BJ (cell line): Measurements from ENCODE around the gene GPR160. TPM values are rescaled to one million over a fixed set of nuclear protein-coding genes. Genes with fewer than 3 reads are reported as not detected.

Experiments used
- CTCF ChIA-PET: fragments of 350-600 bp; formaldehyde crosslinking; extraction: SDS; loops from one replicate; lab custom pipeline; 2021; ENCODE audit warnings: antibody characterized with exemption, inconsistent platforms; lab: Yijun Ruan, JAX
- POLR2A ChIA-PET: fragments of 300-600 bp; sonication (Branson Sonifier 250); formaldehyde crosslinking; extraction: SDS; loops from one replicate; lab custom pipeline; 2021; ENCODE audit warnings: antibody characterized with exemption; lab: Charles Lee
- DNase-seq: peaks from one replicate; pipeline ENCODE4 v3.0.0-alpha.2; 2011; ENCODE audit warnings: low read depth
- H3K27me3 ChIP-seq: 2 replicates; pipeline ENCODE4 v1.6.0; 2011; ENCODE audit warnings: low read length; ENCODE audit not compliant: control insufficient read depth, insufficient read depth
- H3K36me3 ChIP-seq: 2 replicates; pipeline ENCODE4 v1.5.1; 2011; ENCODE audit warnings: low read length; ENCODE audit not compliant: control insufficient read depth, insufficient read depth
- H3K4me3 ChIP-seq: 2 replicates; pipeline ENCODE4 v1.5.1; 2011; ENCODE audit warnings: low read depth, mild to moderate bottlenecking, control low read depth, low read length
- CTCF ChIP-seq: IDR thresholded peaks from 2 replicates; pipeline ENCODE4 v1.5.1; 2011; ENCODE audit warnings: low read depth, mild to moderate bottlenecking, control low read depth, inconsistent platforms, low read length, moderate library complexity; ENCODE audit not compliant: insufficient read depth
- polyA plus RNA-seq: library from polyadenylated mRNA; depleted of rRNA; stranded (reverse); fragments of >200 nt; gene quantifications from 2 replicates; pipeline ENCODE4 v1.2.3, GENCODE V29; 2011

Gene GPR160
- polyA plus RNA-seq, 1 experiment = 0.09 TPM

DNA sequence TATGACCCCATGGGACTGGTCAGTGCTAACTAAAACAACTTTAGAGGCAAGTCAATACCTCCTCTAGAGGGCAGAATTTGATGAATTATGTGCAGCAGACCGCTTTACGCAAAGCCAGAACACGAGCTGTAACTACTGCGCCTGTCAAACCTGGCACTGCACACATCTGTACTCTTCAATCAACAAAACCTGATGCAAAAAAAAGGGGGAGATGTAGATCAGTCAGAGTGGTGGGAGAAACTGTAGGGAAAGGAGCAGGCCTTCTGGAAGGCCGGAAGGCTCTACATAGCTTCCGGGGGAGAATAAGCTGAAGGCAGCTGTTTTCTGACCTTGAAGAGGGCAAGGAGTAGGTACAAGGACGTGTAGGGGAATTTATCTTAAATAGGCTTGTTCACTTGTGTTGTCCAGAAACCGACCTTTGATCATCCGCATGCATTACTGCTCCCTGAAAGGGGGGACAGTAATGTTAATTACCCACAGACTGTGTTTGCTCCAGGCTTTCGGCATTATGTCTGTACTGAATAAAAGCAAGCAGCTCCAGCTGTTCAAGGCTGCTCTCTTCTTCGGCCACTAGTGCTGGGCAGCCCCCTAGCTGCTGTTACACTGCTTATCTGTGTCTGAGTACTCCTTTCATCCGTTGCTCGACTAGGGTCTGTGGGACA, 41.0 kb downstream of the GPR160 start:
- POLR2A ChIA-PET = no interaction called here
- H3K27me3 ChIP-seq = no peaks in the 10 kb centered on the region
- no peak for DNase-seq
- no peak overlapping the region for H3K4me3 ChIP-seq
- H3K36me3 ChIP-seq = peaks cover 1% of the 10 kb centered on the region; the same call in 1 of the 2 replicates
- TF ChIP-seq CTCF = no peak
- CTCF ChIA-PET = interaction anchor here (1.0 to 1.6 kb wide), 3 partner anchors 10 to 16 kb away, joined by 3 to 5 read pairs (median 4); no protein-coding TSS in a partner anchor

GRCh38 chr3:170079536-170080165, 41.9 kb downstream of the GPR160 start:
- CTCF ChIA-PET = interaction anchor here (1.0 to 1.6 kb wide), 3 partner anchors 9 to 33 kb away, joined by 3 to 4 read pairs (median 4); no protein-coding TSS in a partner anchor
- POLR2A ChIA-PET = no interaction called here
- H3K36me3 ChIP-seq = peaks cover 1% of the 10 kb centered on the region; the same call in 1 of the 2 replicates
- H3K4me3 ChIP-seq = no peak overlapping the region
- no peak for TF ChIP-seq CTCF
- DNase-seq = no peak
- no peaks in the 10 kb centered on the region for H3K27me3 ChIP-seq

- peaks cover 1% of the 10 kb centered on the region; the same call in 1 of the 2 replicates for H3K36me3 ChIP-seq
- ChIA-PET CTCF (interaction anchor here (1.0 kb wide), 1 partner anchor 33 kb away, joined by 4 read pairs; no protein-coding TSS in a partner anchor), POLR2A (no interaction called here)
- no peak overlapping the region for H3K4me3 ChIP-seq
- DNase-seq = no peak
- no peaks in the 10 kb centered on the region for H3K27me3 ChIP-seq
- TF ChIP-seq CTCF = no peak
These were observed 42.8 kb downstream of the GPR160 start for GRCh38 chr3:170080605-170081004.

DNA sequence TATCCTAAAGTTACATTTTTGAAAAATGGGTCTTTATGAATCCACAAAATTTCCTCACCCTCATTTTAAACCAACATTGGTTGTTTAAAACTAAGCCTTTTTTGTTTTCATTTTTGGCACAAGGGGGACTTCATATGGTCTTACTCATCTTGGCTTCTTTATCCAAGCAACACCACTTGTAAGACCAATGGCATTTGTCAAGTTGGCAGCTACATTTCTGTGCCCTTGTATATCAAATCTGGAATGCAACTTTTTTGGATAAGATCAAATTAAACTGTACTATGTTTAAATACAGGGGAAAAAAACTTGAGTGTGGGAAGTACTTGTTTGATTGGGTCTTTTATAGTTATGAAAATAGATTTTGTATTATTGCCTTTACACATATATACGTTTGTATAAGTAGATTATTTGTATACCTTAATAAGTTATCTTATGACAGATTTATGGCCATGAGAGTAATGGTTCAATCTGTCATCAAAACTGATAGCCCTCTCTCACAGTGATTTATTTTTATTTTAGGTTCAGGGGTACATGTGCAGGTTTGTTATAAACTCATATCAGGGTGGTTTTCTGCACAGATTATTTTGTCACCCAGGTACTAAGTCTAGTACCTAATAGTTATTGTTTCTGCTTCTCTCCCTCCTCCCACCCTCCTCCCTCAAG, 43.4 kb downstream of the GPR160 start:
- ChIA-PET POLR2A (no interaction called here), CTCF (no interaction called here)
- Histone ChIP-seq H3K27me3 (no peaks in the 10 kb centered on the region), H3K4me3 (no peak overlapping the region), H3K36me3 (peaks cover 2% of the 10 kb centered on the region)
- DNase-seq = no peak
- no peak for TF ChIP-seq CTCF

DNA sequence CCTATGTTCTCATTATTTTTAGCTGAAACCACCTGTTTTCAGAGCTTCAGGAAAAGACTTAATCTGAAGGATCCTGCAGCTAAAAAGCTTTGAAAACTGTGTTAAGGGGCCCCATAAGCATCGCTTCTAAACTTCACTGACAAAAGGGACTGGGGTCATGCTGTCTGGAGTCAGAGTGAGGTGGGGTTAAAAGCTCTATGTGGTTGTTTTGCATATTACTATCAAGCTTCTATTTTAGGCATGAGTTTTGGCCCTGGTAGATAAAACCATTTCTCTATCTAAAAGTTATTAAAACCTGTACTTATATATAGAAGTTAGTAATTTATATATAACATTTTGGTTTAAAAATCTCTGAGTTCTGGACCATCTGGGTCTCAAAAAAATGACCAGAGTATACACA, 45.5 kb downstream of the GPR160 start:
- ChIA-PET POLR2A (no interaction called here), CTCF (interaction anchor here (1.3 kb wide), 1 partner anchor 11 kb away, joined by 3 read pairs; no protein-coding TSS in a partner anchor)
- no peak for DNase-seq
- no peak for TF ChIP-seq CTCF
- Histone ChIP-seq H3K4me3 (no peak overlapping the region), H3K27me3 (no peaks in the 10 kb centered on the region), H3K36me3 (peaks cover 4% of the 10 kb centered on the region)
